GM06990 (cell line): ENCODE measurements around the gene AKAP13.

ENCODE experiments used
- DNase-seq: peaks from one replicate; pipeline ENCODE4 v3.0.0-alpha.2; 2011; ENCODE audit not compliant: insufficient read length; ENCODE audit errors: extremely low read depth
- H3K27me3 ChIP-seq: replicated peaks from 2 replicates; pipeline ENCODE4 v1.6.0; 2011; ENCODE audit warnings: low read length; ENCODE audit not compliant: control insufficient read depth, insufficient read depth
- H3K36me3 ChIP-seq: 2 replicates; pipeline ENCODE4 v1.5.1; 2011; ENCODE audit warnings: low read length; ENCODE audit not compliant: control insufficient read depth, insufficient read depth
- H3K4me3 ChIP-seq: replicated peaks from 2 replicates; pipeline ENCODE4 v1.5.1; 2011; ENCODE audit warnings: low read depth, mild to moderate bottlenecking, control low read depth, low read length
- TF ChIP-seq, protein P1 (sequence below): IDR thresholded peaks from 2 replicates; pipeline ENCODE4 v1.5.1; 2011; ENCODE audit warnings: low read length, control low read depth, mild to moderate bottlenecking, inconsistent platforms; ENCODE audit not compliant: insufficient read depth, poor library complexity, severe bottlenecking

Gene AKAP13

DNA sequence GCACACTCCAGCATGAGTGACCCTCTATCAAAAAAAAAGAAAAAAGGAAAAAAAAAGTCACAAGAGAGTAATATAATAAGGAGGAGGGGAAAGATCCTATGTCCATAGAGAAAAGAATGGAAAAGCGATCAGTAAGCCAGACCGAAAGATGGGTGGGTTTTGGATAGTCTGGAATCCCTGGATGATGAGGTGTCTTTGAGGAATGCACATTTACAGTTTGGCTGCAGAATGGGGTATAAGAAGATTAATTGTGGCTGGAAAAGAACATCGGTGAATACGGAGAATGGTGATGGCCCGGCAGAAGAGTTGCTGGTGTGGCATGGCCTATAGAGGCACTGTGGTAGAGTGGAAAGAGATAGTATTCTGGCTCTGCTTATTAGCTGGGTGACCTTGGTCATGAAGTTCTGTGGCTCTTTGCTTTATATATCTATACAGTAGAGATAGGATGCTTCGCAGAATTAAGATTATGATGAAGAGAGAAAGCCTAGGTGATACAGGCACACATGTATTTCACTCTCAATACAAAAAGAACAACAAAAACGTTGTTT is 187.9 kb downstream of the AKAP13 start:
- Histone ChIP-seq H3K36me3 (peaks cover 1% of the 10 kb centered on the region; the same call in 1 of the 2 replicates), H3K27me3 (no peaks in the 10 kb centered on the region), H3K4me3 (no peak overlapping the region)
- TF ChIP-seq, protein P1, sequence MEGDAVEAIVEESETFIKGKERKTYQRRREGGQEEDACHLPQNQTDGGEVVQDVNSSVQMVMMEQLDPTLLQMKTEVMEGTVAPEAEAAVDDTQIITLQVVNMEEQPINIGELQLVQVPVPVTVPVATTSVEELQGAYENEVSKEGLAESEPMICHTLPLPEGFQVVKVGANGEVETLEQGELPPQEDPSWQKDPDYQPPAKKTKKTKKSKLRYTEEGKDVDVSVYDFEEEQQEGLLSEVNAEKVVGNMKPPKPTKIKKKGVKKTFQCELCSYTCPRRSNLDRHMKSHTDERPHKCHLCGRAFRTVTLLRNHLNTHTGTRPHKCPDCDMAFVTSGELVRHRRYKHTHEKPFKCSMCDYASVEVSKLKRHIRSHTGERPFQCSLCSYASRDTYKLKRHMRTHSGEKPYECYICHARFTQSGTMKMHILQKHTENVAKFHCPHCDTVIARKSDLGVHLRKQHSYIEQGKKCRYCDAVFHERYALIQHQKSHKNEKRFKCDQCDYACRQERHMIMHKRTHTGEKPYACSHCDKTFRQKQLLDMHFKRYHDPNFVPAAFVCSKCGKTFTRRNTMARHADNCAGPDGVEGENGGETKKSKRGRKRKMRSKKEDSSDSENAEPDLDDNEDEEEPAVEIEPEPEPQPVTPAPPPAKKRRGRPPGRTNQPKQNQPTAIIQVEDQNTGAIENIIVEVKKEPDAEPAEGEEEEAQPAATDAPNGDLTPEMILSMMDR, result no peak
- no peak for DNase-seq

DNA sequence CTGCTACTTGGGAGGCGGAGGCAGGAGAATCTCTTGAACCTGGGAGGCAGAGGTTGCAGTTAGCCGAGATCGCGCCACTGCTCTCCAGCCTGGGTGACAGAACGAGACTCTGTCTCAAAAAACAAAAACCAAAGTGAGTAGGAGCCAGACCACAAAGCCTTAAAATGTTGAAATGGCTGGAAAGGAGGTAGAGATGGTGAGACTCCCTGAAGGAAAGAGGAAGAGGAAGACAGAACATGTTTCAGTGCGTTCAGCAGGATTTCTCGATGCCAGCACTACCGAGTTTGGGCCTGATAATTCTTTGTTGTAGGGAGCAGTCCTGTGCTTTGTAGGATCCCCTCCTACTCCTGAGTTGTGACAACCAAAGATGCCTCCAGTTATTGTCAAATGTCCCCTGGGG is 189.9 kb downstream of the AKAP13 start:
- H3K36me3 ChIP-seq, result peaks cover 1% of the 10 kb centered on the region; the same call in 1 of the 2 replicates
- TF ChIP-seq, protein P1, result no peak
- DNase-seq, result no peak

DNA sequence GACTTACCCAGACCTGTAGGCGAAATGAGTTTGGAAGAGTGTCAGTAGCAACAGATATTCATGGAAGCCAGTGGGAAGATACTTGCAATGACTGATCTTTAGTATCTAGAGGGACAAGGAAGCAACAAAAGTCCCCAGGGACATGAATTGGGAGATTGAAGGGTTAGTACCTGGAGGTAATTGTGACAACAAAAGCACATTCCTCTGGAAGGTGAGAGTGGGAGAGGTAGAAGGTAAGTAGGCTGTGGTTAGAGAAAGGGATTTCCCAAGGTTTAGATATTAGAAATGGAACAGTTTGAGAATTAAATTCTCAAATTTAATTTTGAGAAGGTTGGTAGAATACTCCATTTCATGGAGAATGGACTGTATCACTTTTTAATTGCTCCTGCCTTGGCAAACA is 191.4 kb downstream of the AKAP13 start:
- DNase-seq, result no peak
- Histone ChIP-seq H3K36me3 (peaks cover 1% of the 10 kb centered on the region), H3K27me3 (no peaks in the 10 kb centered on the region), H3K4me3 (no peak overlapping the region)
- TF ChIP-seq, protein P1, result no peak

More for the DNA sequence above, 189.9 kb downstream of the AKAP13 start:
- H3K27me3 ChIP-seq, result no peaks in the 10 kb centered on the region
- no peak overlapping the region for H3K4me3 ChIP-seq

DNA sequence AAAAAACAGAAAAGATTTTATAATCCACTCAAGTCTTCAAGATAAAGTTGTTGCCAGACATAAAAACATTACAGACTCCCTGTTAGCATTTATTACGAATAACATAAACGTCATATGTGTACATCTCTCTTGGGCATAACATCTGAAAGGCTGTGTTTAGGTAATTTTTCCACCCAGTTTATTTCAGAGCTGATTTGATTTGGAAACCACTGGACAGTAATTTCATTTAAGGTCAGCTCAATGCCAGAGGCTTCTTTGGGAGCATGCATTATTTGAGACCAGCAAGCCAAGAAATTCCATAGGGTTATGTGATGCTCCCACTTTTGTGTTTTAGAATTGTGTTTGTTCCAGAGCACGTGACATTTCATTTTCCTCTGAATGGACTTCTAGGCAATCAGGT is 196.0 kb downstream of the AKAP13 start:
- no peak overlapping the region for H3K4me3 ChIP-seq
- TF ChIP-seq, protein P1, result no peak

DNA sequence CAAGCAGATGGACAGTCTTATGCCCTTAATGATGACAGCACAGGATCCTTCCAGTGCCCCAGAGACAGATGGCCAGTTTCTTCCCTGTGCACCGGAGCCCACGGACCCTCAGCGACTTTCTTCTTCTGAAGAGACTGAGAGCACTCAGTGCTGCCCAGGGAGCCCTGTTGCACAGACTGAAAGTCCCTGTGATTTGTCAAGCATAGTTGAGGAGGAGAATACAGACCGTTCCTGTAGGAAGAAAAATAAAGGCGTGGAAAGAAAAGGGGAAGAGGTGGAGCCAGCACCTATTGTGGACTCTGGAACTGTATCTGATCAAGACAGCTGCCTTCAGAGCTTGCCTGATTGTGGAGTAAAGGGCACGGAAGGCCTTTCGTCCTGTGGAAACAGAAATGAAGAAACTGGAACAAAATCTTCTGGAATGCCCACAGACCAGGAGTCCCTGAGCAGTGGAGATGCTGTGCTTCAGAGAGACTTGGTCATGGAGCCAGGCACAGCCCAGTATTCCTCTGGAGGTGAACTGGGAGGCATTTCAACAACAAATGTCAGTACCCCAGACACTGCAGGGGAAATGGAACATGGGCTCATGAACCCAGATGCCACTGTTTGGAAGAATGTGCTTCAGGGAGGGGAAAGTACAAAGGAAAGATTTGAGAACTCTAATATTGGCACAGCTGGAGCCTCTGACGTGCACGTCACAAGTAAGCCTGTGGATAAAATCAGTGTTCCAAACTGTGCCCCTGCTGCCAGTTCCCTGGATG is 198.7 kb downstream of the AKAP13 start:
- Histone ChIP-seq H3K36me3 (peaks cover 13% of the 10 kb centered on the region), H3K27me3 (no peaks in the 10 kb centered on the region), H3K4me3 (no peak overlapping the region)
- TF ChIP-seq, protein P1, result no peak
- DNase-seq, result no peak

More for the DNA sequence above, 196.0 kb downstream of the AKAP13 start:
- H3K27me3 ChIP-seq, result no peaks in the 10 kb centered on the region
- peaks cover 11% of the 10 kb centered on the region for H3K36me3 ChIP-seq
- no peak for DNase-seq
